GM19239 (cell line): ENCODE data around the gene TARM1.

ENCODE experiments used
- DNase-seq: peaks from one replicate; pipeline ENCODE4 v3.0.0; 2011; ENCODE audit warnings: low spot score; ENCODE audit not compliant: insufficient read length
- FAIRE-seq: peaks from 2 replicates; lab custom pipeline; 2011; peaks lifted over from hg19 to GRCh38; lab: Jason Lieb, UNC

The TARM1 gene

DNA sequence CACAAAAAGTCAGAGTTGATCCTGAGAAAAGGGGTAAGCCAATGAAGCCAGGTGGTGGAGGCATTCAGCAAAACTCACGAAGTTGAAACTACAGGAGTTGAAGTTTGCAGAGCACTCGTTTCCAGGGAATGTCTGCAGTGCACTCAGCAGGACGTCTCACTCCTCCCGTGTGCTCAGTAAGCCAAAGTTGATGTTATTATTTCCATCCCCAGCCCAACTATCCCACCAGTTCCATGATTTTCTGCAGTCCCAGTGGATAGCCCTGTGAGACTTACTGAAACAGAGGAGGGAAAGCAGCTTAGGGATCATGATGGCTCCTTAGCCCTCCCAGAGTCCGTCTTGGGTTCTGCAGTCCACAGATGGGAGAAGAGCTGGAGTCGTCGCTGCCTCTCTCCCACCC is at the start of gene TARM1:
Gene TARM1 (minus strand): TSS at position 334 of the 400 bp plus-strand sequence. CDS start 25 bp downstream, at position 309.
- FAIRE-seq (no peak), DNase-seq (no peak)

DNA sequence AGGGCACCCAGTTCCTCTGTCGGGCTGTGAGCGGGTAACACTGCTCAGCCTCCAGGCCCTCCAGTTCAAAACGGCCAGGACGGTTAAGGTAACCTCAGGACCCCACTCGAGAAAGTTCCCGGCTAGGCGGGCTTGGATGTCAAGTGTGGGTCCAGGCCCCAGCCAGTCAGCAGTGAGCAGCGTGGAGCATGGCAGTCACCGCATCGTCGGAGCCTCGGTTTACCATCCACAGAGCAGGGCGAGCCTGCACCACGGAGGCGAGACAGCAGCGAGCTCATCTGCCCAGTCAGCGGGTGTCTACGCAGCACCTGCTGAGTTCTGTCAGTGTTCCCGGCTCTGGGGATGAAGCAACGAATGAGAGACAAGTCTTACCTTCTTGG is 48.4 kb upstream of the TARM1 start:
- FAIRE-seq, result no peak
- DNase-seq, result no peak

DNA sequence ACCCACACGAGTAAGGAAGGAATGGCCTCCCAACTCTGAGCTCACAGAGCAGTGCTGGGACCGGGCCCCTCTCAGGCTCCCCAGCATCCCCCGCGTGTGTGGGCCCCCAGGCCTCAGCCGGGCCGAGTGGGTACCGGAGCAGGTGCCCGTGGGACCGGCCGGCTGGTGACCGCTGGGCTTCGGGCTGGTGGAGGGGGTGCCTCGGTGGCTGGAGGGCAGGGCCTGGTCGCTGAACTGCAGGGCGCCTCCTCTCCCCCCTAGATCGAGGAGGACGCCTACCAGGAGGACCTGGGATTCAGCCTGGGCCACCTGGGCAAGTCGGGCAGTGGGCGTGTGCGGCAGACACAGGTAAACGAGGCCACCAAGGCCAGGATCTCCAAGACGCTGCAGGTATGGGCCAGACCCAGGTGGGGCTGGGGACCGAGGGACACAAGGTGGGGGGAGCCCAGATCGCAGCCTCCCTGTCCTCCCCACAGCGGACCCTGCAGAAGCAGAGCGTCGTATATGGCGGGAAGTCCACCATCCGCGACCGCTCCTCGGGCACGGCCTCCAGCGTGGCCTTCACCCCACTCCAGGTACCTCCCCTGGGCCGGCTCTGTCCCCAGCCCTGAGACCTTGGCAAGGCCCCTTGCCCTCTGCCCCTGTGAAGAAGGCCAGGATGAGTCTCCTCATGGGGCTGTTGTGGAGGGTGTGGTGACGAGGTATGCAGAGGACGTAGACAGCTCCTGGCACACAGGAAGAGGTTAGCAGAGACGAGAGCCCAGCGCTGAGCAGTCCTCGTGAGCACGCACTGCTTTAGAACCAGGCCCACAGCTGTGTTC is 47.8 kb upstream of the TARM1 start:
- no peak for FAIRE-seq
- DNase-seq, result no peak

DNA sequence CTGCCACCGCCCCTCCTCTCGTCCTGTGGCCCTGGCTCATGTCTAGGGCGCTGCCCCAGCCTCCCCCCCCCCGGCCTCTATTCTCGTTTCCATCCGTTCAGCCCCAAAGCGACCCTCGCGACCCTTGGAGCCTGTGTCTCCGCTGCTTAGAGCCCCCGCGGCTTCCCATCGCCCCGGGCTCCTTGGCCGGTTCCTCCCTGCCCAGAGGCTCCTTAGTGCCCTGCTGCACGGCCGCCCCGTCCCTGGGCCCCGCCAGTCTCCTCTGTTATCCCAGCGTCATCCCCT is 47.2 kb upstream of the TARM1 start:
- DNase-seq, result no peak
- no peak for FAIRE-seq

DNA sequence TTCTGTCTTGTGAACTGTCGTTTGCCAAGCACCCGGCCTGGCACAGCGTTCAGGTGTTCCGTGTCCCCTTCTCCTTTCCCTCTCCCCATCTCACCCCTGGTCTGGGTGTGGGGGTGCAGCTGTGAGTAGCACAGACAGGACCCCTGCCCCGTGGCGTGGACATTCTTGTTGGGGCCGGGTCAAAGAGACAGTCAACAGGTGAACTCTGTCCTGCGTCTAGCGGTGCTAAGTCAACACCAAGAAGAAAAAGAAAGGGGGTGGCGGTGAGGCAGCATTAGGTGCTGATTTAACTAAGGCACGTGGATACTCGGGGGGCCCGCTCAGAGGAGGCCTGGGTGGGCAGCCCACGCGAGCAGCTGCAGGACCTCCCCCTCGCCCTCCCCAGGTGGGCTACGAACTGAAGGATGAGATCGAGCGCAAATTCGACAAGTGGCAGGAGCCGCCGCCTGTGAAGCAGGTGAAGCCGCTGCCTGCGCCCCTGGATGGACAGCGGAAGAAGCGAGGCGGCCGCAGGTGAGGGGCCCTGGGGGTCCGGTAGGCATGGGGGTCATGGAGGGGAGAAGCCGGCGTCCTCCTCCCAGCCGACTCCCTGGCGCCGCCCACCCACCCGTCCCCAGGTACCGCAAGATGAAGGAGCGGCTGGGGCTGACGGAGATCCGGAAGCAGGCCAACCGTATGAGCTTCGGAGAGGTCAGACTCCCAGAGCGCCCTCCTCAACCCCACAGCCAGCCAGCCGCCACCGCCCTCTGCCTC is 46.7 kb upstream of the TARM1 start:
- no peak for DNase-seq
- FAIRE-seq, result no peak

DNA sequence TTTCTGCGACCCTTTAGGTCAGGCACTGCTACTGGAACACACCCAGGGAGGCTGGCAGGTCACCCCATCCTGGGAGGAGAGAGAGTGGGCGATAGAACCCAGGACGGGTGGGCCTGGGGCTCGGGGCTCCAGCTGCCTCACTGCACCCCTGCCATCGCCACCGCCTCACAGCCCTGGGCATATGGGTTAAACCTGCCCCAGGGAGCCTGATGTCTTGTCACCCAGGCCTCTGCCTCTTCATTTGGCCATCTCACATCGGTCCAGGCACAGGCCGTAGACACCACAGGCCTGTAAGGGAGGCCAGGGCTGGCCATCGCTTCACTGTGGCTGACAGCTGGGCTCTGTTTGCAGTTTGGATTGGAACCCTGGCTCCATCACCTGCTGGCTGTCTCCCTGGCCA is 44.5 kb upstream of the TARM1 start:
- FAIRE-seq (no peak), DNase-seq (no peak)

DNA sequence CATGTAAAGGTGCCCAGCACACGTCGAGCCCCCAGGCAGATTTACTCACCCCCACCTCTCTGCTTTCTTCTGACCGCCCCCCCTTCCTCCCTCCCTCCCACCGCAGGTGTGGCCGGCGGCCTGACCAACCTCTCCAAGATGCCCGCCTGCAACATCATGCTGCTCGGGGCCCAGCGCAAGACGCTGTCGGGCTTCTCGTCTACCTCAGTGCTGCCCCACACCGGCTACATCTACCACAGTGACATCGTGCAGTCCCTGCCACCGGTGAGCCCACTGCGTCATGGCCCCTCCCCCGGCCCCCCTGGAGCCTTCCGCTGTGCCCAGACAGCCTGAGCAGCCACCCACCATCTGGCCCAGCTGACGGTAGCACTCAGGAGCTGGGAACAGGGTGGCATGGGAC is 43.2 kb upstream of the TARM1 start:
- DNase-seq (no peak), FAIRE-seq (no peak)

DNA sequence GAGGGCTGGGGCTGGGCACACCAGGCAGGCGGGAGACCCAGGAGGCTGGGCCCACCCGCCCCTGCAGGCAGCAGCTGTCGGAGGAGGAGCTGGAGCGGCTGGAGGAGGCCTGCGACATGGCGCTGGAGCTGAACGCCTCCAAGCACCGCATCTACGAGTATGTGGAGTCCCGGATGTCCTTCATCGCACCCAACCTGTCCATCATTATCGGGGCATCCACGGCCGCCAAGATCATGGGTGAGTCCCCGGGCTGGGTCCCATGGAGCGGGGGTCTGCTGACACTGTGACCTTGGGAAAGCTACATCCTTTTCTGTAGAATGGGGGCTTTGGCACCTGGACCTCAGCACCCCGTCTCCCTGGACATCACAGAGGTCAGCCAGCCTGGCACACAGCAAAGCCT is 42.5 kb upstream of the TARM1 start:
- FAIRE-seq, result no peak
- no peak for DNase-seq

DNA sequence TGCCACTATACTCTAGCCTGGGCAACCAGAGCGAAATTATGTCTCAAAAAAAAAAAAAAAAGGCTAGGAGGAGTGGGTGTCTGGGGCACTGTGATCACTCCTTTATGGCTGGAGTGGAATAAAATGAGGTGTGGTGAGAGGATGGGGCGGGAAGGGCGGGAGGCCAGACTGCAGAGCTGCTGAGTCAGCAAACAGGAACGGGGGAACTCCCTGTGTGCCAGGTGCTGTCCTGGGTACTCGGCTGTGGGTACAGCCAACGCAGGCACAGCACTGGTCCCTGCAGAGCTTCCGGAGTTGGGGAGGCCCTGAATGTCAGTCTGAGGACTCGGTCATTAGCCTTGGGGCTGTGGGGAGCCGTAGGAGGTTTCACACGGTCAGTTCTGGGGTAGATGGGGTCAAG is 40.1 kb upstream of the TARM1 start:
- FAIRE-seq (no peak), DNase-seq (no peak)

DNA sequence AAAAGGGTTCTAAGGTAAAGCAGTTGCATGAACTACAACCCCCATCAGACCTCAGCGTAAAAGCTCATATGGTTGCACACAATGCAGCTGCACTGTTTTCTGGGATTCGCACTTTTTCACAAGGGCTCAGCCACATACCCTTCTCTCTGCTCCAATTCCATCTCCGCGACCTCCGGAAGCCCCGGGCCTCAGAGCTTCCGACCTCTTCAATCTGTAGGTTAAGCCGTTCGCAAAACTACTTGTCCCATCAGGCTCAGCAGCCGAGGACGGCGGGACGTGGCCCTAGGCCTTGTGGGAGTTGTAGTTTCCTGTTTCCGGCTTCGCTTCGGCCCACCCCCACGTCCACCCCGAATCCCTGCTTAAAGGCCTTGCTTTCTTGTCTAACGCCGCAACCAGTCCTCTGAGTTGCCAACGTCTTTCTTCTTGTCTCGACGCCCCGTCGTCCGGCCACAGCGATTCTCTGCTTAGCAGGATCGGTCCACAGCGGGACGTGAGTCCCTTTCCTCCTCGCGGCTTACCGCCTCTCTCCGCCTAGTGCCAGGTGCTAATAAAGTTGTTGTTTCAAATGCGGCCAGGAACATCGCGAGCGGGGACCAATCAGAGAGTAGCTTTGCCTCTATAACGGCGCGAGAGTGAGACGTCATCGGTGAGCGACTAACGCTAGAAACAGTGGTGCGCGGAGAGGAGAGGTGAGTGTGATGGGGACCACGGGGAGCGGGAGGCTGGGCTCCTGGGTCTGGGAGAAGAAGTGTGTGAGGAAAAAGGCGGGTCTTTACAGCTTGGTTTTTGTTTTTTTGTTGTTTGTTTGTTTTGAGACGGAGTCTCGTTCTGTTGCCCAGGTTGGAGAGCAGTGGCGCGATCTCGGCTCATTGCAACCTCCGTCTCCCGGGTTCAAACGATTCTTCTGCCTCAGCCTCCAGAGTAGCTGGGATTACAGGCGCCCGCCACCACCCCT is 34.2 kb upstream of the TARM1 start, which contains the start of the genes PRPF31 and TFPT:
Gene PRPF31 (plus strand): TSS at position 646 of the 955 bp plus-strand sequence. CDS start 2,525 bp downstream, outside the sequence.
Gene TFPT (minus strand): TSS at position 549 of the 955 bp plus-strand sequence. CDS start 388 bp downstream, at position 161.
- DNase-seq, result peak; percentile 96
- peak; percentile 100 for FAIRE-seq

DNA sequence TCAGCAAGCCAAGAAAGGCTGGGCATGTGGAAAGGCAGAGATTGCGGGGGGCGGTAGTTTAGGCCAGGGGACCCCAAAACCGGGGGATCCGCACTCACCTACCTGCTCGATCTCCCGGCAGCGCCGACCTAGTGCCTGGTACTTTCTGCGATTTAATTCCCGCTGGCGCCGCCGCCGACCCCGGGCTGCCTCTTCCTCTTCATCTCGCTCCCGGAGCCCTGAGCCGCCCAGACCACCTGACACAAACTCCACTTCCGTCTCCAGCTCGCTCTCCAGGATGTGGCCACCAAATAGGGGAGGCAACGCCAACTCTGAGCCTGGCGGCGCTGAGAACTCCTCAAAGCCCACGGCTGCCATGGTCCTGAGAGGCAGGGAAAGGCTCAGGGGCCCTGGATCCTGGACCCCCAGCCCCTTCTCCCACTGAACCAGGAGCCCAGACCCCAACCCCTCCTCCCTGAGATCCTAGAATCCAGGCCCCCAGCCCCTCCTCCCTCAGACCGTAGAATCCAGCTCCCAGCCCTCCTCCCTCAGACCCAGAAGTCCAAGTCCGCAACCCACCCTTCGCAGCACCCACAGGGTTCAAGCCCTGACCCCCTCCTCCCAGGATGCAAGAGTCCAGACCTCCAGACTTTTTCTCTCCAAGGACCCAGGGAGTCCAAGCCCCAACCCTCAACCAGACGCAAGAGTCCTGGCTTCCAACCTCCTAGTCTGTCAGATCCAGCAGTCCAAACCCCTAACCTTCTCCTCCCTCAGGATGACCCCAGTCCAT is 33.4 kb upstream of the TARM1 start:
- peak; percentile 78 for FAIRE-seq
- DNase-seq, result peak; percentile 52

DNA sequence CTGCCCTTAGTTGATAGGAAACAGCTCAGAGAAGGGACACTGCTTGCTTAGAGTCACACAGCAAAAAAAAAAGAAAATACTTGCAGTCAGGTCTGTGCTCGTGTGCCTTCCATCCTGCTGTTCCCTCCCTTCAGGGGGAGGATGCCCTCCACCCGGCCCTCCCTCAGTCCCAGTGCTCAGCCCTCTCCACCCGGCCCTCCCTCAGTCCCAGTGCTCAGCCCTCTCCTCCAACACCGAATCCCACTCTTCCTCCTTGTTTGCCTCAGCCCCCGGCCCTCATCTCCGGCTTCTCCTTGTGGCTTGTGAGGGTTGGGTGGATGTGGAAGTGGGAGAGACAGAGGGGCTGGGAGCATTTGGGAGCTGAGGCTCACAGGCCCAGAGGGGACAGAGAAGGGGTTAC is 28.5 kb upstream of the TARM1 start:
- FAIRE-seq, result no peak
- DNase-seq, result no peak

DNA sequence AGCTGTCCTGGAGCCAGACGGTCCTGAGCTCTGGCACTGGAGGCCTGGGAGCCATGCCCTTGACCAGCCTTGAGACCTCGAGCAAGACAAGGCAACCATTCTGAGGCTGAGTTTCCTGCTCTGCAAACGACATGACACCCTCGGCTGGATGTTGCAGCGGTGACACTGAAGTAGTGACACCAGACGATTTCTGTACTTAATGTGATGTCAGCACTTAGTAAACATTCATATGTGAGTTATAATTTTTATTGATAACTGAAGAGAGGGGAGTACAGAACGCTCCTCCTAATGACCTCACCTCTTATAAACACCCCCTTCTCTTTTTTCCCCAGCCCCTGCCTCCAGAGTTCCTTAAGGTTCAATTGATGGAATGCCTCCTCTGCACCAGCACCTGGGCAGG is 27.3 kb upstream of the TARM1 start:
- FAIRE-seq, result no peak
- no peak for DNase-seq

DNA sequence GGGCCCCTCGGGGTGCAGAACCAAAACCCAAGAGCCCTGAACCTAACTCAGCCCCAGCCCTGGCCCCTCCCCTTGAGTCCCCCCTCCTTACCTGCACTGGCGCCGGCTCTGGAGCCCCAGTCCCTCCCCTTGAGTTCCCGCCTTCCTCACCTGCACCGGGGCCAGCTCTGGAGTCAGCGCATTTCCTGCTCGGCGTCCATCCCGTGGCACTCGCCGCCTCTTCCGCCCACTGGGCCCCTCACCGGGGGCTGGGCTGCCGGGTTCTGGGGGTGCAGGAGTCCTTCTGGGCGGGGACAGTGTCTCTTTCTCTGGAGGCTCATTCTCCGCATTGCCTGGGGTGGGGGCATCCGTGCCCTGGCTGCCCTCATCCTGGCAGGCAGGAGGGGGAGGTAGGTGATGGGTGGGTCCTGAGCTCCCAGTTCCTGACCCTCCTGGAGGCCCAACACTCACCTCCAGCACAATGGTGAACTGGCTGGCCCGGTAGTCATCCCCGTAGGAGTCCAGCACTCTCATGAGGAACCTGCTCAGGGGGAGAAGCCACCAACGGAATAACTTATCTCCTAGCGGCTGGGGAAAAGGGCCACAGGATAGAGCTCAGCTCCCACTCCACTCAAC is 26.8 kb upstream of the TARM1 start:
- DNase-seq (no peak), FAIRE-seq (no peak)

DNA sequence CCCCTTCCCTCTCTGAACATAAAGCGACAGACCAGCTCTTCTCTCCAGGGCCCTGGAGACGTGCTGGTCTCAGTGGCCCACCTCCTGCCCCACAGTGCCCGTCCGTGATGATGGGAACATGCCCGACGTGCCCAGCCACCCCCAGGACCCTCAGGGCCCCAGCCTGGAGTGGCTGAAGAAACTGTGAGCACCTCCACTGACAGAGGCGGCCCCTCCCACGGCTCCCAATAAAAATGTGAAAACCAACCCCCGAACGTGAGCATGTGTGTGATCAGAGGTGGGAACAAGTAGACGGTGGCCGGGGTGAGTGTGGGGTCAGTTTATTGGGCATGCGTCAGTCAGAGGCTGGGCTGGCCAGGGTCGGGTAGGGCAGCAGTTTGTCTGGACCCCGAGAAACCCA is 25.6 kb upstream of the TARM1 start:
- FAIRE-seq, result no peak

DNA sequence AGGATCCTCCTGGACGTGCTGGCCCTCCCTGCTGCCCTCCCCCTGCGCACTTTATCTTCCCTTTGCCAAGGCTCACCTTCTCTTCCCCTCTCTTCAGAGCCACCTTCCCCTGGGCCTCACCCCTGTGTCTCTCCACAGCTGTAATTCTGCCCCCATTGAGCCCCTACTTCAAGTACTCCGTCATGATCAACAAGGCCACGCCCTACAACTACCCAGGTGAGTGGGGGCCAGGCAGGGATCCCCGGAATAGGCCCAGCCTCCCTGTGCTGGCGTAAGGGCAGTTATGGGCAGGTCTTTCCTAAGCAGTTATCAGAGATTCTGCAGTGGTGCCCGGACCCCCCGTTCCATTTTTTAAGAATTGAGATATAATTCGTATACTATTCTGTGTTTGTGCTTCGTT is 24.6 kb upstream of the TARM1 start:
- no peak for FAIRE-seq
- DNase-seq, result no peak

More for the DNA sequence above, 25.6 kb upstream of the TARM1 start:
- DNase-seq, result no peak

DNA sequence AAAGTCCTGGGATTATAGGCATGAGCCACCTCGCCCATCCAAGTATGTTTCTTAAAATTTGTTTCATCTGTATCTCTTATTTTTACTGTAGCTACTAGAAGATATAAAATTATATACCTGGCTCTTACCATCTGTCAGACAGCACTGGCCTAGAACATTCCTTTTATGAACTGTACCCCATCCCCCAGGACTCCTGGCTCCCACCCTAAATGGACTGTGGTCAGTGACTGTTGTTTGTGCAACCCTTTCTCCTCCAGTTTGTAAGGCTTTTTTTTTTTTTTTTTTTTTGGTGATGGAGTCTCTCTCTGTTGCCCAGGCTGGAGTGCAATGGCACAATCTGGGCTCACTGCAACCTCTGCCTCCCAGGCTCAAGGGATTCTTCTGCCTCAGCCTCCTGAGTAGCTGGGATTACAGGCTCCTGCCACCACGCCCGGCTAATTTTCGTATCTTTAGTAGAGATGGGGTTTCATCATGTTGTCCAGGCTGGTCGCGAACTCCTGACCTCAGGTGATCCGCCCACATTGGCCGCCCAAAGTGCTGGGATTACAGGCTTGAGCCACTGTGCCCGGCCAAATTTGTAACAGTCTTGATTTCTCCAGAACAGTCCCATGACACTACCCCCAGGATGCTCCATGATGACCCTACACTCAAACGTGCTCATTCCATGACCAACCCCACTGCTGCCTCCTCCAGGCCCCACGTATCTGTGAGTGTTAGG is 24.0 kb upstream of the TARM1 start:
- DNase-seq (no peak), FAIRE-seq (no peak)

DNA sequence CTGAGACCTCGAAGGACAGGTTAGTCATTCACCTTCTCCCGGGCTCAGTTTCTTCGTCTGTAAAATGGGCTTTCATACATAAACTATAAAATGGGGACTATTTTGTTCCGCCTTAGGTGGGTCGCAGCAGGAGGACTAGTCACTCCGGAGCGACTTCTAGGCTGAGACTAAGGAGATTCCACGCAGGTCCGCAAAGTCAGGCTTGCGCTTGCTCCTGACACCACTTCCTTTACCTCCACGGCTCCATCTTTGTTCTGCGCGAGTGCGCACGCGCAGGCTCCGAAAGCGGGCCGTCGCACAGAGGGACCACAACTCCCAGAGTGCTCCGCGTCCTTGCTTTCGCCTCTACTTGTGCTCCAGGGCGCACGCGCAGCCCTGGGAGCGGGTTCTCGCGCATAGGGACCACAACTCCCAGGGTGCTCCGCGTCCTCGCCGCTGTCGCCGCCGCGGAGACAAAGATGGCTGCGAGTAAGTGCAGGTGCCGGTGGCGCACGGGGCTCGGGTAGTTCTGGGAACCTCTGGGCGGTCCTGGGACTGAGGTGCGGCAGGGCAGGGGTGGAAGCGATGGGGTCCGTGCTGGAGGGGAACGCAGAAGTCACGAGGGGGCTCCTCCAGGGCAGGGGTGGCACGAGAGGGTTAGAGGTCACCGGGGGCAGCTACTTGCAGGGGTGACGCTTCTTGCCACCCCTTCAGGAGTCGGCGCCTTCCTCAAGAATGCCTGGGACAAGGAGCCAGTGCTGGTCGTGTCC is 21.4 kb upstream of the TARM1 start, which contains the start of gene NDUFA3:
Gene NDUFA3 (plus strand): TSS at position 435 of the 749 bp plus-strand sequence. CDS start 24 bp downstream, at position 459.
- FAIRE-seq (peak; percentile 97), DNase-seq (peak; percentile 100)
